ENCODE measurements around the gene CRHR1.

The CRHR1 gene

DNA sequence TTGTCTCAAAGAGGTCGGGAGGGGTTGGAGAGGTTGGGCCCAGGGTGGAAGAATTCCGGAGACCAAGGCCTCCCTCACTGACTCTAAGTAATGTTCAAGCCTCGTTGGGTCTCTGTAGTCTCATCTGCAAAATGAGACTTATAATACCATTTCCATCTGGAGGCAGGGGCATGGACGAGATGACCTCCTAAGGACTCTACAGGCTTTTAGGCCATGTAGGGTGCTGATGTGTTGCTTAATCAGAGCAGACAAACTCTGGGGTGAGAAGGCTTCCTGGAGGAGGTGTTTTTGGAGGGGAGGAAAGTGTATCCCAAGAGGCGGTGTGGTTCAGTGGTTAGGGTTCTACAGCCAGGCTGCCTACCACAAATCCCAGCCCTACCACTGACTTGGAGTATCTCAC lies 63.6 kb downstream of the CRHR1 start:
- Histone ChIP-seq H2AK5ac (ENCODE audit: low read length) (no peak overlapping the region), H3K4me1 (ENCODE audit: control insufficient read depth in 1 of 2, insufficient read depth in 2 of 2, low read length in 2 of 2) (no peaks in the 10 kb centered on the region), H3K79me1 (ENCODE audit: low read length) (no peaks in the 10 kb centered on the region), H2BK120ac (ENCODE audit: insufficient read depth, low read length, poor library complexity) (no peak overlapping the region), H3K23ac (ENCODE audit: low read length) (no peak overlapping the region), H4K12ac (ENCODE audit: low read depth, low read length) (no peak overlapping the region), H3K14ac (ENCODE audit: low read length) (no peak overlapping the region), H3K27ac (ENCODE audit: low read depth, low read length) (no peak overlapping the region), H4K91ac (ENCODE audit: low read depth, low read length) (no peak overlapping the region), H3K36me3 (ENCODE audit: control insufficient read depth in 1 of 2, insufficient read depth in 2 of 2, low read length in 2 of 2) (no peaks in the 10 kb centered on the region), H3K9me3 (ENCODE audit: insufficient read depth, low read depth, low read length) (no peaks in the 10 kb centered on the region), H2BK12ac (ENCODE audit: low read length) (no peak overlapping the region), H3K4ac (ENCODE audit: low read depth, low read length) (no peak overlapping the region), H3K9ac (ENCODE audit: low read length) (no peak overlapping the region), H3K4me3 (ENCODE audit: low read depth, low read length) (no peak overlapping the region), H3K79me2 (ENCODE audit: control insufficient read depth, insufficient read depth, low read length, poor library complexity) (no peaks in the 10 kb centered on the region), H2BK5ac (ENCODE audit: low read depth, low read length, poor library complexity) (no peak overlapping the region), H3K4me2 (ENCODE audit: low read length) (no peak overlapping the region), H3K27me3 (ENCODE audit: insufficient read depth, low read length) (no peaks in the 10 kb centered on the region), H3K18ac (ENCODE audit: low read length) (no peak overlapping the region), H2AFZ (ENCODE audit: insufficient read depth, low read length, poor library complexity) (no peak overlapping the region), H4K8ac (ENCODE audit: low read depth, low read length) (no peak overlapping the region)
- no CpG with 5 or more reads among the region's 5 CpGs for WGBS (ENCODE audit: extremely low coverage, insufficient coverage, insufficient read length)
- DNase-seq = no peak

GRCh38 chr17:45848405-45848804 lies 64.3 kb downstream of the CRHR1 start:
- H3K79me2 ChIP-seq (ENCODE audit: control insufficient read depth, insufficient read depth, low read length, poor library complexity) = no peaks in the 10 kb centered on the region

DNA sequence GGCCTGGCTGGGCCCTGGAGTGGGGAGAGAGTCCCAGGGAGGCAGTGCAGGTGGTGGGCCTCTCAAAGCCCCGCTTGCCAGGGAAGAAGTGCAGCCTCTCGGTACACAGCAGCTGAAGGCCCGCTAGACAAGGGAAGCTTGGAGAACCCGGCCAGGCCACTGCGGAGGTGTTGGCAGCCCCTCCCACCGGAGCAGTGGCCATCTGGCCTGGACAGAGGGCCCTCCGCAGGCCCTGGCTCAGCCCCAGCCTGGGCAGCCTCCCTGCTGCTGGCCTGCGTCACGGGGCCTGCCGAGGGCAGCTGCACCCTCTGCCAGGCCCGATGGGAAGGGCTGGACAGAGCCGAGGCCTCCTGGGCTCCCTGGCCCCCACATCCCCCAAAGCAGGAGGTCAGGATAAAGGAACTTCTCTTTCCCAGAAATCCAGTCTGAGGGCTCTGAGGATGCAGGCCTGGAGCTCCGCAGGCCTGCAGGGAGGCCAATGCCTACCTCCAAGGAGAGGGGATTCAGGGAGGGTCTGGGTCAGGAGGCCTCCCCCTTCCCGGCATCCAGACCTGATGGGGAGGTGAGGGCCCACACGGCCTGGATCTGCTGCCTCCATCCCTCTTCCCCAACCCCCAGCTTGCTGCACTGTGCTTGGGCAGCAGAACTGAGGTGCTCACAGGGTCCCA lies 64.9 kb downstream of the CRHR1 start:
- Histone ChIP-seq H2BK120ac (ENCODE audit: insufficient read depth, low read length, poor library complexity) (no peak overlapping the region), H4K8ac (ENCODE audit: low read depth, low read length) (no peak overlapping the region), H3K9ac (ENCODE audit: low read length) (no peak overlapping the region), H2AFZ (ENCODE audit: insufficient read depth, low read length, poor library complexity) (no peak overlapping the region), H3K4me2 (ENCODE audit: low read length) (no peak overlapping the region), H3K79me1 (ENCODE audit: low read length) (no peaks in the 10 kb centered on the region), H3K36me3 (ENCODE audit: control insufficient read depth in 1 of 2, insufficient read depth in 2 of 2, low read length in 2 of 2) (no peaks in the 10 kb centered on the region), H2BK5ac (ENCODE audit: low read depth, low read length, poor library complexity) (no peak overlapping the region), H3K4me1 (ENCODE audit: control insufficient read depth in 1 of 2, insufficient read depth in 2 of 2, low read length in 2 of 2) (no peaks in the 10 kb centered on the region), H3K14ac (ENCODE audit: low read length) (no peak overlapping the region), H3K18ac (ENCODE audit: low read length) (no peak overlapping the region), H3K9me3 (ENCODE audit: insufficient read depth, low read depth, low read length) (no peaks in the 10 kb centered on the region), H3K4ac (ENCODE audit: low read depth, low read length) (no peak overlapping the region), H4K12ac (ENCODE audit: low read depth, low read length) (no peak overlapping the region), H3K23ac (ENCODE audit: low read length) (no peak overlapping the region), H3K4me3 (ENCODE audit: low read depth, low read length) (no peak overlapping the region), H2AK5ac (ENCODE audit: low read length) (no peak overlapping the region), H3K79me2 (ENCODE audit: control insufficient read depth, insufficient read depth, low read length, poor library complexity) (no peaks in the 10 kb centered on the region), H3K27me3 (ENCODE audit: insufficient read depth, low read length) (no peaks in the 10 kb centered on the region), H4K91ac (ENCODE audit: low read depth, low read length) (no peak overlapping the region), H3K27ac (ENCODE audit: low read depth, low read length) (no peak overlapping the region), H2BK12ac (ENCODE audit: low read length) (no peak overlapping the region)
- no peak for DNase-seq
- WGBS (ENCODE audit: extremely low coverage, insufficient coverage, insufficient read length) = no CpG with 5 or more reads among the region's 15 CpGs

More at GRCh38 chr17:45848405-45848804, 64.3 kb downstream of the CRHR1 start:
- no peak overlapping the region for H3K27ac ChIP-seq (ENCODE audit: low read depth, low read length)
- H3K4me1 ChIP-seq (ENCODE audit: control insufficient read depth in 1 of 2, insufficient read depth in 2 of 2, low read length in 2 of 2) = no peaks in the 10 kb centered on the region
- no peak overlapping the region for H3K18ac ChIP-seq (ENCODE audit: low read length)
- H3K79me1 ChIP-seq (ENCODE audit: low read length) = no peaks in the 10 kb centered on the region
- H2AFZ ChIP-seq (ENCODE audit: insufficient read depth, low read length, poor library complexity) = no peak overlapping the region
- H3K9me3 ChIP-seq (ENCODE audit: insufficient read depth, low read depth, low read length) = no peaks in the 10 kb centered on the region
- H2AK5ac ChIP-seq (ENCODE audit: low read length) = no peak overlapping the region
- H2BK5ac ChIP-seq (ENCODE audit: low read depth, low read length, poor library complexity) = no peak overlapping the region
- H3K27me3 ChIP-seq (ENCODE audit: insufficient read depth, low read length) = no peaks in the 10 kb centered on the region
- no peak overlapping the region for H4K91ac ChIP-seq (ENCODE audit: low read depth, low read length)
- no peak overlapping the region for H2BK12ac ChIP-seq (ENCODE audit: low read length)
- no peak overlapping the region for H3K9ac ChIP-seq (ENCODE audit: low read length)
- no peak overlapping the region for H3K14ac ChIP-seq (ENCODE audit: low read length)
- H2BK120ac ChIP-seq (ENCODE audit: insufficient read depth, low read length, poor library complexity) = no peak overlapping the region
- no CpG with 5 or more reads among the region's 9 CpGs for WGBS (ENCODE audit: extremely low coverage, insufficient coverage, insufficient read length)
- no peak for DNase-seq
- no peaks in the 10 kb centered on the region for H3K36me3 ChIP-seq (ENCODE audit: control insufficient read depth in 1 of 2, insufficient read depth in 2 of 2, low read length in 2 of 2)
- no peak overlapping the region for H3K4ac ChIP-seq (ENCODE audit: low read depth, low read length)
- no peak overlapping the region for H3K4me3 ChIP-seq (ENCODE audit: low read depth, low read length)
- H3K4me2 ChIP-seq (ENCODE audit: low read length) = no peak overlapping the region
- H3K23ac ChIP-seq (ENCODE audit: low read length) = no peak overlapping the region
- H4K8ac ChIP-seq (ENCODE audit: low read depth, low read length) = no peak overlapping the region
- no peak overlapping the region for H4K12ac ChIP-seq (ENCODE audit: low read depth, low read length)

GRCh38 chr17:45849536-45849990 lies 65.4 kb downstream of the CRHR1 start:
- Histone ChIP-seq H2BK120ac (ENCODE audit: insufficient read depth, low read length, poor library complexity) (no peak overlapping the region), H3K18ac (ENCODE audit: low read length) (no peak overlapping the region), H2BK5ac (ENCODE audit: low read depth, low read length, poor library complexity) (no peak overlapping the region), H3K79me1 (ENCODE audit: low read length) (no peaks in the 10 kb centered on the region), H3K79me2 (ENCODE audit: control insufficient read depth, insufficient read depth, low read length, poor library complexity) (no peaks in the 10 kb centered on the region), H3K9ac (ENCODE audit: low read length) (no peak overlapping the region), H3K27ac (ENCODE audit: low read depth, low read length) (no peak overlapping the region), H3K23ac (ENCODE audit: low read length) (no peak overlapping the region), H3K4me2 (ENCODE audit: low read length) (no peak overlapping the region), H3K4me1 (ENCODE audit: control insufficient read depth in 1 of 2, insufficient read depth in 2 of 2, low read length in 2 of 2) (no peaks in the 10 kb centered on the region), H3K14ac (ENCODE audit: low read length) (no peak overlapping the region), H4K91ac (ENCODE audit: low read depth, low read length) (no peak overlapping the region), H4K8ac (ENCODE audit: low read depth, low read length) (no peak overlapping the region), H3K27me3 (ENCODE audit: insufficient read depth, low read length) (no peaks in the 10 kb centered on the region), H2AK5ac (ENCODE audit: low read length) (no peak overlapping the region), H4K12ac (ENCODE audit: low read depth, low read length) (no peak overlapping the region), H3K4ac (ENCODE audit: low read depth, low read length) (no peak overlapping the region), H2AFZ (ENCODE audit: insufficient read depth, low read length, poor library complexity) (no peak overlapping the region), H2BK12ac (ENCODE audit: low read length) (no peak overlapping the region), H3K36me3 (ENCODE audit: control insufficient read depth in 1 of 2, insufficient read depth in 2 of 2, low read length in 2 of 2) (no peaks in the 10 kb centered on the region), H3K4me3 (ENCODE audit: low read depth, low read length) (no peak overlapping the region), H3K9me3 (ENCODE audit: insufficient read depth, low read depth, low read length) (no peaks in the 10 kb centered on the region)
- DNase-seq = no peak
- no CpG with 5 or more reads among the region's 7 CpGs for WGBS (ENCODE audit: extremely low coverage, insufficient coverage, insufficient read length)

Data from trophoblast cell (in vitro differentiated cells and primary cell).